ENCODE measurements around the gene SVBP. TPM values are rescaled to one million over a fixed set of nuclear protein-coding genes. Genes with fewer than 3 reads are reported as not detected.

SVBP gene
- total RNA-seq, 2 donors from 2014 or later: 14.0 to 22.9 TPM

GRCh38 chr1:42845193-42845592, 28.0 kb upstream of the SVBP start:
- Histone ChIP-seq H3K9me3 (no peaks in the 10 kb centered on the region), H3K4me1 (peaks cover 4% of the 10 kb centered on the region), H3K4me3 (no peak overlapping the region), H3K9ac (ENCODE audit: low read depth in 2 of 2, low read length in 2 of 2) (no peak overlapping the region), H3K27ac (no peak overlapping the region), H3K36me3 (no peaks in the 10 kb centered on the region), H3K27me3 (no peaks in the 10 kb centered on the region)
- intact Hi-C loops (cut with DNase I): no loop called here
- no peak for TF ChIP-seq CTCF (IDR thresholded peaks at IDR 0.05)
- no peak for DNase-seq

- H3K9me3 ChIP-seq: no peaks in the 10 kb centered on the region
- H3K36me3 ChIP-seq: no peaks in the 10 kb centered on the region
- H3K27me3 ChIP-seq: no peaks in the 10 kb centered on the region
- no peak overlapping the region for H3K27ac ChIP-seq
- H3K4me1 ChIP-seq: peaks cover 4% of the 10 kb centered on the region
- intact Hi-C loops (cut with DNase I): no loop called here
- TF ChIP-seq CTCF (IDR thresholded peaks at IDR 0.05): no peak
- H3K9ac ChIP-seq (ENCODE audit: low read depth in 2 of 2, low read length in 2 of 2): no peak overlapping the region
- H3K4me3 ChIP-seq: no peak overlapping the region
- DNase-seq: no peak
Measured at GRCh38 chr1:42844592-42845140, 27.5 kb upstream of the SVBP start.

- H3K9ac ChIP-seq (ENCODE audit: low read depth in 2 of 2, low read length in 2 of 2): no peak overlapping the region
- H3K4me1 ChIP-seq: no peaks in the 10 kb centered on the region
- no peaks in the 10 kb centered on the region for H3K36me3 ChIP-seq
- intact Hi-C loops (cut with DNase I): no loop called here
- no peak overlapping the region for H3K27ac ChIP-seq
- no peaks in the 10 kb centered on the region for H3K27me3 ChIP-seq
- TF ChIP-seq CTCF (IDR thresholded peaks at IDR 0.05): no peak
- no peaks in the 10 kb centered on the region for H3K9me3 ChIP-seq
- no peak for DNase-seq
- H3K4me3 ChIP-seq: no peak overlapping the region
Measured at GRCh38 chr1:42841440-42842147, 24.4 kb upstream of the SVBP start.

- Histone ChIP-seq H3K9me3 (no peaks in the 10 kb centered on the region), H3K27ac (no peak overlapping the region), H3K4me3 (no peak overlapping the region), H3K9ac (ENCODE audit: low read depth in 2 of 2, low read length in 2 of 2) (no peak overlapping the region), H3K4me1 (no peaks in the 10 kb centered on the region), H3K36me3 (no peaks in the 10 kb centered on the region), H3K27me3 (no peaks in the 10 kb centered on the region)
- no peak for DNase-seq
- TF ChIP-seq CTCF (IDR thresholded peaks at IDR 0.05): no peak
- intact Hi-C loops (cut with DNase I): no loop called here
Measured at GRCh38 chr1:42841010-42841409, 23.8 kb upstream of the SVBP start.

- H3K4me1 ChIP-seq: no peaks in the 10 kb centered on the region
Measured at GRCh38 chr1:42838482-42839190, 21.4 kb upstream of the SVBP start.

More at GRCh38 chr1:42838482-42839190, 21.4 kb upstream of the SVBP start:
- no peaks in the 10 kb centered on the region for H3K36me3 ChIP-seq
- no peak overlapping the region for H3K9ac ChIP-seq (ENCODE audit: low read depth in 2 of 2, low read length in 2 of 2)
- H3K4me3 ChIP-seq: no peak overlapping the region
- intact Hi-C loops (cut with DNase I): no loop called here
- H3K27me3 ChIP-seq: no peaks in the 10 kb centered on the region
- H3K27ac ChIP-seq: no peak overlapping the region
- H3K9me3 ChIP-seq: no peaks in the 10 kb centered on the region
- no peak for DNase-seq
- no peak for TF ChIP-seq CTCF (IDR thresholded peaks at IDR 0.05)

All from colonic mucosa (tissue), 4 donors.